ENCODE measurements around the gene PTPN5.

The PTPN5 gene

DNA sequence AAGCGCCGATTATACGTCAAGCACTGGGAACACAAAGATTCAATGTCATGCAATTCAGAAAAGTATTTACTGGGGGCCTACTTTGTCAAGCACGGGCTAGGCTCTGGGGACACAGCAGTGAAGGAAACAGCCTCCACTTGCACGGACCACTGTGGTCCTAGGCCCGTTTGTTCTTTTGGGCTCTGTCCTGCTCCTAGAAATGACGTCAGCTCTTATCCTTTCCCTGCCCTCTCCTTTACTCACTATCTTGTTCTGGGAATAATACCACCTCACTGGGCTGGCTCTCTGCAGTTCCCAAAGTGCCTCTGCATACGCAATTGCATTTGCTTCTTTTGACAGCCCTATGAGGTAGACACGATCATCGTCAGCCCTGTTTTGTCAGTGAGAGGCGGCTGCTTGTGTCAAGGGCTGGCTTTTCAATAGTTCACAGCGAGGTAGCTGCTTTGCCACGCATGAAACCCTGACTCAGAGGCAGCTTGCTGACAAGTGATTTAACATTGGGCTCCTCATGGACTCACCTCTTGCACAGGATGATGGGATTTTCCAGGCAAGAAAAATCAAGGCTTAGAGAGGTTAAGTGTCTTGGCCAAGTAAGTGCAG, 42.7 kb downstream of the PTPN5 start:
- Histone ChIP-seq H3K9me3 (no peaks in the 10 kb centered on the region), H3K36me3 (no peaks in the 10 kb centered on the region), H3K27me3 (no peaks in the 10 kb centered on the region), H3K27ac (no peak overlapping the region), H3K4me1 (ENCODE audit: control insufficient read depth in 1 of 2, insufficient read depth in 1 of 2, low read depth in 1 of 2, low read length in 1 of 2) (no peaks in the 10 kb centered on the region), H3K4me3 (ENCODE audit: low read depth in 1 of 2, low read length in 1 of 2) (no peak overlapping the region)
- no peak for TF ChIP-seq CTCF (IDR thresholded peaks at IDR 0.05)

DNA sequence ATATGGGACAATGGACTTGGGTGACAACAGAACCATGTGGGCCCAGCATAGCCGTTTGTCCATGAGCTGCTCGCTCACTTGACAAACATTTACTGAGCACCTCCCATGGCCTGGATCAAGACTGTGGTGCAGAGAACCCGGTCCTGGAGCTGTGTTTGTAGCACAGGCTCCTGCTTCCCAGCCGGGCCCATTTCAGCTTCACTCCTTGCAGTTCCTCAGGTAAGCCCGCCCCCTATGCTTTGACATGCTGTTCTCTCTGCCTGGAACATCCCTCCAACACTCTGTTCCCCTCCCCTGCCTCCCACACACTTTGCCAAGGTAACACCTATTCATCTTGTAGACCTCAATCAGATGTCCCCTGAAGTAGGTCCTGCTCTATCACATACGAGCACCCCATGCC, 46.3 kb downstream of the PTPN5 start:
- Histone ChIP-seq H3K27me3 (no peaks in the 10 kb centered on the region), H3K4me1 (ENCODE audit: control insufficient read depth in 1 of 2, insufficient read depth in 1 of 2, low read depth in 1 of 2, low read length in 1 of 2) (no peaks in the 10 kb centered on the region), H3K4me3 (ENCODE audit: low read depth in 1 of 2, low read length in 1 of 2) (no peak overlapping the region), H3K36me3 (no peaks in the 10 kb centered on the region), H3K9me3 (no peaks in the 10 kb centered on the region), H3K27ac (no peak overlapping the region)
- no peak for TF ChIP-seq CTCF (IDR thresholded peaks at IDR 0.05)

DNA sequence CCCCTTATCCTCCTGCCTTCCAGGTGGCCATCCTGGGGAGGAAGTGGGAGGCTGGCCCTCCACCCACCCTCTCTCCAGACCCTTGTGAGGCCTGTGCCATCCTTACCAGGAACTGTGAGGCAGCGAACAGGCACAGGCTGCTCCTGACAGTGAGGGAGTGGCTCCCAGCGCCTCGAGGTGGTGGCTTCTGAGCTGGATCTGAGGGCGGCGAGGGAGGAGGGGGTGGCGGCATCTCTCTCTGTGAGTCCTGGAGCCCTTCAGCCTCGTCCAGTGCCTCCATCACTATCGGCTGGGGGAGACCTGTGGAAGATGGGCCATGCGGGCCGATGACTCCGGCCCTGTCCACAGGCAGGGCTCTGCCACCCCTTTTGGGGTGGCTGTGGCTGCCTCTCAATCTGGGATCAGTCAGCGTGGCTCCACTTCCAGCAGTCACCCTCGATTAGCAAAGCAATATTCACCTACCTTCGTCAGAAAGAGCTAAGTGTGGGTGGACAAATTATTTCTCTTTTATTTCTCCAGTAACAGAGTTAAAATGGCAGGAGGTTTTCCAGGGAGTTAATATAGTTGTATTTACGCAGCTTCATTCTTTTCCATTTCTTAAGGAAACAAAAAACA, 47.6 kb downstream of the PTPN5 start:
- Histone ChIP-seq H3K4me1 (ENCODE audit: control insufficient read depth in 1 of 2, insufficient read depth in 1 of 2, low read depth in 1 of 2, low read length in 1 of 2) (no peaks in the 10 kb centered on the region), H3K4me3 (ENCODE audit: low read depth in 1 of 2, low read length in 1 of 2) (no peak overlapping the region), H3K27ac (no peak overlapping the region), H3K9me3 (no peaks in the 10 kb centered on the region), H3K27me3 (no peaks in the 10 kb centered on the region), H3K36me3 (no peaks in the 10 kb centered on the region)
- TF ChIP-seq CTCF (IDR thresholded peaks at IDR 0.05): no peak

DNA sequence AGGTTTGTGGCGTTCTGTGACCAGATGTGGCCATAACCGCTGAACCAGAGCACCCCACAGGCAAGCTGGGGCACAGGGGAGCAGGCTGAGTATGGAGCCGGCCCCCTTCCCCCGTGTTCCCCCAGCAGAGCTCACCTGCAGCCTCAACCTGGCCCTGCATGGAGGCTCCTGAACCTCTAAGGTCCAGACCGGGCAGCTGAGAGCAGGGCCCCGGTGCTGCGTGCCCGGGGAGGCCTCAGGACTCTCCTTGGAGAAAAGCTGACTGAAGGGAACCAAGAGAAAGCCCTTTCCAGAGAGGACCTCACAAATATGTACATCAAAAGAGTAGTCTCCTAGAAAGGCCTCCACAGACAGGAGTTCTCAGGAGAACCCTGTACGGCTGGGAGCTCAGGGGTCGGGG, 48.2 kb downstream of the PTPN5 start:
- H3K9me3 ChIP-seq: no peaks in the 10 kb centered on the region
- no peak for TF ChIP-seq CTCF (IDR thresholded peaks at IDR 0.05)

GRCh38 chr11:18741783-18742182, 49.8 kb downstream of the PTPN5 start:
- TF ChIP-seq CTCF (IDR thresholded peaks at IDR 0.05): no peak
- H3K27ac ChIP-seq: no peak overlapping the region

More for the DNA sequence above, 48.2 kb downstream of the PTPN5 start:
- Histone ChIP-seq H3K36me3 (no peaks in the 10 kb centered on the region), H3K4me3 (ENCODE audit: low read depth in 1 of 2, low read length in 1 of 2) (no peak overlapping the region), H3K27ac (no peak overlapping the region), H3K4me1 (ENCODE audit: control insufficient read depth in 1 of 2, insufficient read depth in 1 of 2, low read depth in 1 of 2, low read length in 1 of 2) (no peaks in the 10 kb centered on the region), H3K27me3 (no peaks in the 10 kb centered on the region)

More at GRCh38 chr11:18741783-18742182, 49.8 kb downstream of the PTPN5 start:
- H3K27me3 ChIP-seq: no peaks in the 10 kb centered on the region
- no peak overlapping the region for H3K4me3 ChIP-seq (ENCODE audit: low read depth in 1 of 2, low read length in 1 of 2)
- H3K4me1 ChIP-seq (ENCODE audit: control insufficient read depth in 1 of 2, insufficient read depth in 1 of 2, low read depth in 1 of 2, low read length in 1 of 2): no peaks in the 10 kb centered on the region
- no peaks in the 10 kb centered on the region for H3K9me3 ChIP-seq
- no peaks in the 10 kb centered on the region for H3K36me3 ChIP-seq
